CD14-positive monocyte (primary cell): ENCODE data around the gene PPOX. TPM values are rescaled to one million over a fixed set of nuclear protein-coding genes. Genes with fewer than 3 reads are reported as not detected.

Experiments used
- DNase-seq, 3 donors: peaks; one replicate each; pipeline ENCODE4 v3.0.0-alpha.2; 2011 to 2022
- H2AFZ ChIP-seq: 2 replicates; pipeline ENCODE4 v1.6.0; 2012; ENCODE audit warnings: mild to moderate bottlenecking, low read depth, low read length, inconsistent platforms; ENCODE audit not compliant: insufficient read depth, poor library complexity, severe bottlenecking
- H3K27ac ChIP-seq, 2 donors: 1 replicate in 1 of 2; 2 replicates in 1 of 2; pipeline ENCODE4 v1.5.1; 2012 to 2013; ENCODE audit warnings: low read length in 2 of 2, control low read depth in 1 of 2, inconsistent platforms in 1 of 2, low read depth in 1 of 2, mild to moderate bottlenecking in 1 of 2
- H3K27me3 ChIP-seq, 2 donors: one replicate each; pipeline versions ENCODE4 v1.6.0 to v1.6.1; 2011 to 2013; ENCODE audit warnings: low read length in 2 of 2; ENCODE audit not compliant: control insufficient read depth in 2 of 2, insufficient read depth in 2 of 2
- H3K36me3 ChIP-seq, 2 donors: replicated peaks in 1 of 2; 1 replicate in 1 of 2; 2 replicates in 1 of 2; pipeline versions ENCODE4 v1.5.1 to v1.6.1; 2012 to 2013; ENCODE audit warnings: low read length in 2 of 2, control low read depth in 1 of 2, inconsistent platforms in 1 of 2, mild to moderate bottlenecking in 1 of 2; ENCODE audit not compliant: insufficient read depth in 2 of 2, control insufficient read depth in 1 of 2
- H3K4me1 ChIP-seq, 2 donors: 1 replicate in 1 of 2; 2 replicates in 1 of 2; pipeline versions ENCODE4 v1.5.1 to v1.6.1; 2012 to 2013; ENCODE audit warnings: low read length in 2 of 2, control low read depth in 1 of 2, inconsistent platforms in 1 of 2, mild to moderate bottlenecking in 1 of 2, moderate library complexity in 1 of 2; ENCODE audit not compliant: insufficient read depth in 2 of 2, control insufficient read depth in 1 of 2
- H3K4me2 ChIP-seq: replicated peaks from 2 replicates; pipeline ENCODE3; 2012; ENCODE audit warnings: low read length, moderate library complexity, mild to moderate bottlenecking; ENCODE audit not compliant: poor library complexity, severe bottlenecking; ENCODE audit errors: extremely low read depth
- H3K4me3 ChIP-seq, 3 experiments: fragments of 200-600 bp in 1 of 3; sonication (generic) in 1 of 3; replicated peaks in 1 of 3; 1 replicate in 2 of 3; 2 replicates in 1 of 3; pipeline ENCODE4 v1.5.1; 2011 to 2013; ENCODE audit warnings: low read length in 3 of 3, mild to moderate bottlenecking in 3 of 3, control low read depth in 2 of 3, low read depth in 2 of 3, inconsistent platforms in 1 of 3, moderate library complexity in 1 of 3
- H3K79me2 ChIP-seq: 2 replicates; pipeline ENCODE4 v1.6.0; 2012; ENCODE audit warnings: mild to moderate bottlenecking, control low read depth, inconsistent platforms, low read length, moderate library complexity; ENCODE audit not compliant: insufficient read depth
- H3K9ac ChIP-seq: 2 replicates; pipeline ENCODE4 v1.6.0; 2017; ENCODE audit warnings: low read length, mild to moderate bottlenecking; ENCODE audit not compliant: insufficient read depth, poor library complexity, severe bottlenecking
- H3K9me3 ChIP-seq, 2 donors: replicated peaks in 1 of 2; 1 replicate in 1 of 2; 2 replicates in 1 of 2; pipeline versions ENCODE4 v1.5.1 to v1.6.1; 2012 to 2013; ENCODE audit warnings: low read length in 2 of 2, control low read depth in 1 of 2; ENCODE audit not compliant: control insufficient read depth in 1 of 2, insufficient read depth in 1 of 2
- H4K20me1 ChIP-seq: 2 replicates; pipeline ENCODE4 v1.6.0; 2012; ENCODE audit warnings: mild to moderate bottlenecking, low read length, control low read depth, moderate library complexity; ENCODE audit not compliant: insufficient read depth
- H3K27ac Mint-ChIP-seq, 7 donors: one replicate each; pipeline ENCODE4 v1.8.0; 2020; ENCODE audit warnings: mild to moderate bottlenecking in 7 of 7, mixed read lengths in 7 of 7, moderate library complexity in 6 of 7, inconsistent platforms in 2 of 7
- H3K27me3 Mint-ChIP-seq, 3 donors: one replicate each; pipeline ENCODE4 v1.8.0; 2021 to 2022; ENCODE audit warnings: low read depth in 3 of 3, mild to moderate bottlenecking in 3 of 3, mixed read lengths in 3 of 3, moderate library complexity in 3 of 3, inconsistent platforms in 1 of 3
- H3K36me3 Mint-ChIP-seq, 2 donors: one replicate each; pipeline ENCODE4 v1.8.0; 2020; ENCODE audit warnings: mixed read lengths in 2 of 2, inconsistent platforms in 1 of 2, mild to moderate bottlenecking in 1 of 2
- H3K4me1 Mint-ChIP-seq: one replicate; pipeline ENCODE4 v1.8.0; 2020; ENCODE audit warnings: mild to moderate bottlenecking, mixed read lengths
- H3K4me3 Mint-ChIP-seq, 2 donors: one replicate each; pipeline ENCODE4 v1.8.0; 2020; ENCODE audit warnings: mild to moderate bottlenecking in 2 of 2, mixed read lengths in 2 of 2, moderate library complexity in 1 of 2
- H3K9me3 Mint-ChIP-seq, 7 donors: one replicate each; pipeline ENCODE4 v1.8.0; 2020 to 2022; ENCODE audit warnings: mixed read lengths in 7 of 7, mild to moderate bottlenecking in 6 of 7, moderate library complexity in 6 of 7, inconsistent platforms in 2 of 7
- WGBS: methylation state at CpG from one replicate; pipeline ENCODE4 v1.1.5; 2013; ENCODE audit warnings: missing lambda C conversion rate; ENCODE audit not compliant: insufficient coverage; 5-methylcytosine and 5-hydroxymethylcytosine counted together
- intact Hi-C, 2 donors: fragments of 100-400 bp; cut with micrococcal nuclease; formaldehyde crosslinking; loops; one replicate each; pipeline versions ENCODE4 v1.15.0 to v1.15.1; 2023
- polyA plus RNA-seq, 3 donors: library from polyadenylated mRNA; depleted of rRNA in 1 of 3; unstranded in 2 of 3; stranded (reverse) in 1 of 3; fragments of 300-500 nt in 2 of 3; fragments of >200 nt in 1 of 3; fragmentation: Illumina TruSeq in 2 of 3; gene quantifications; 1 replicate in 2 of 3; 2 replicates in 1 of 3; pipeline ENCODE4 v1.2.3, GENCODE V29; 2012 to 2021
- TF ChIP-seq, protein P1 (sequence below): fragments of 200-600 bp; IDR thresholded peaks from one replicate; pipeline ENCODE4 v1.8.0; 2022; ENCODE audit warnings: antibody characterized with exemption, mild to moderate bottlenecking

The PPOX gene
- polyA plus RNA-seq, 3 donors = 10.5 to 42.6 (median 10.8) TPM

DNA sequence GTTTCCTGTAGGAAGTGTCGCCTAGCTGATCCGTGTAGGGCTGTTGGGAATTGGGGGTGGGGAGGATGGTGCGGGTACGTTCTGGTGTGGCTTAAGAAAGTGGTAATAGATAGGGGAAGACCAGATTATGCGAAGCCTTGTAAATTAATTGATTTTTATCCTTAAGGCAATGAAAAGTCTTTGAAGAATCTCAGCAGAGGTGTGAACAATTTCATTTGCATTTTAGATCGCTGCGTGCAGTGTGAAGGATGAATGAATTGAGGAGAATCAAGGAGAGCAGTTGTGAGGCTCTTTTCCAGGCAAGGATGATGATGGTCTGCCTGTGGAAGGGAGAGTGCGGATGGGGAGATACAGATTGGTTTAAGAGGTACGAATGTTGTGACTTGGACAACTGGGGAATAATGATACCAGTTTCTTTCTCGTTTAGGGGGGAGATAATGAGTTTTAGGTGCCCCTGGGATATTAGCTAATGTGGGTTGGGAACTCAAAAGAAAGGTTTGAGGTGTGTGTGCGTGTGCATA lies 32.9 kb upstream of the PPOX start:
- H3K9ac ChIP-seq = peak overlapping the region; percentile 86
- no peaks in the 10 kb centered on the region for H3K27me3 ChIP-seq
- peaks cover 0 to 2% (median 0%) of the 10 kb centered on the region in 3 donors for H3K27me3 Mint-ChIP-seq
- WGBS = 8% methylated on average over 11 of the region's 11 CpGs
- intact Hi-C loops = loop anchor here (2.0 to 5.0 kb wide), 2 partner anchors 14 to 61 kb away; partner anchors contain the start of genes NIT1 (in 1 of the 2) and PFDN2 (in 1 of the 2)
- H2AFZ ChIP-seq = peak overlapping the region; percentile 84
- H3K36me3 ChIP-seq = peaks cover 8 to 26% of the 10 kb centered on the region in 2 donors
- peaks cover 65% of the 10 kb centered on the region for H3K4me1 Mint-ChIP-seq
- TF ChIP-seq, protein P1, sequence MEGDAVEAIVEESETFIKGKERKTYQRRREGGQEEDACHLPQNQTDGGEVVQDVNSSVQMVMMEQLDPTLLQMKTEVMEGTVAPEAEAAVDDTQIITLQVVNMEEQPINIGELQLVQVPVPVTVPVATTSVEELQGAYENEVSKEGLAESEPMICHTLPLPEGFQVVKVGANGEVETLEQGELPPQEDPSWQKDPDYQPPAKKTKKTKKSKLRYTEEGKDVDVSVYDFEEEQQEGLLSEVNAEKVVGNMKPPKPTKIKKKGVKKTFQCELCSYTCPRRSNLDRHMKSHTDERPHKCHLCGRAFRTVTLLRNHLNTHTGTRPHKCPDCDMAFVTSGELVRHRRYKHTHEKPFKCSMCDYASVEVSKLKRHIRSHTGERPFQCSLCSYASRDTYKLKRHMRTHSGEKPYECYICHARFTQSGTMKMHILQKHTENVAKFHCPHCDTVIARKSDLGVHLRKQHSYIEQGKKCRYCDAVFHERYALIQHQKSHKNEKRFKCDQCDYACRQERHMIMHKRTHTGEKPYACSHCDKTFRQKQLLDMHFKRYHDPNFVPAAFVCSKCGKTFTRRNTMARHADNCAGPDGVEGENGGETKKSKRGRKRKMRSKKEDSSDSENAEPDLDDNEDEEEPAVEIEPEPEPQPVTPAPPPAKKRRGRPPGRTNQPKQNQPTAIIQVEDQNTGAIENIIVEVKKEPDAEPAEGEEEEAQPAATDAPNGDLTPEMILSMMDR = no peak
- H3K79me2 ChIP-seq = peaks cover 92% of the 10 kb centered on the region
- peaks cover 54 to 72% of the 10 kb centered on the region in 2 donors for H3K4me1 ChIP-seq
- H3K9me3 Mint-ChIP-seq = no peaks in the 10 kb centered on the region
- DNase-seq = no peak
- no peak overlapping the region for H3K4me3 Mint-ChIP-seq
- peak overlapping the region; percentile 100 for H3K4me2 ChIP-seq
- H3K36me3 Mint-ChIP-seq = peaks cover 22 to 25% of the 10 kb centered on the region in 2 donors
- H4K20me1 ChIP-seq = peaks cover 4% of the 10 kb centered on the region
- H3K27ac ChIP-seq = peak overlapping the region; percentile 94 to 95
- H3K4me3 ChIP-seq = peak overlapping the region; percentile 81 to 98 (median 95)
- H3K27ac Mint-ChIP-seq = no peak overlapping the region
- no peaks in the 10 kb centered on the region for H3K9me3 ChIP-seq

DNA sequence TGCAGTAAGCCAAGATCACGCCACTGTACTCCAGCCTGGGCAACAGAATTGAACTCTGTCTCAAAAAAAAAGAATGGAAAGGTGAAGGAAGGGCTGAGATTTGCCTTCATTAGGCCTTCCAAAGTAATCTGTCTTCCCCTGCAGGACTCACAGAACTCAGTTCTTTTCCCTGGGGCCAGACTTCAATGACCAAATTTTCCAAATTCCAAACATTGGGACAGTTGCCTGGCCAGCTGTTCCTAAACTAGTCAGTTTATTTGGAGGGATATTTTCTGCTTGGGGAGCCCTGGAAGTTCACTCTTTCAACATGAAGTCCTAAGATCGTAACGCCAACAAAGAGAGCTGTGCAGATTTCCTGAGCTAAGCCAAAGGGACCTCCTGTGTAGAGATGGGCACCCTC lies 28.3 kb upstream of the PPOX start:
- H3K4me3 ChIP-seq = peak overlapping the region in 1 of 3 experiments; percentile 24
- no CpG with 5 or more reads among the region's 3 CpGs for WGBS
- TF ChIP-seq, protein P1 = no peak
- no peaks in the 10 kb centered on the region for H3K27me3 ChIP-seq
- DNase-seq = no peak
- intact Hi-C loops = loop anchor here in 1 of 2 donors (2.0 to 5.0 kb wide), 3 partner anchors 41 to 91 kb away; partner anchors contain the start of genes ARHGAP30 and USF1
- H3K9ac ChIP-seq = peak overlapping the region; percentile 36
- peak overlapping the region in 1 of 2 donors; percentile 88 for H3K27ac ChIP-seq
- no peaks in the 10 kb centered on the region for H3K36me3 ChIP-seq
- Mint-ChIP-seq H3K4me3 (no peak overlapping the region), H3K36me3 (peaks cover 2 to 3% of the 10 kb centered on the region in 2 donors), H3K27me3 (no peaks in the 10 kb centered on the region), H3K27ac (peak overlapping the region; percentile 13 to 97 (median 92)), H3K4me1 (peaks cover 48% of the 10 kb centered on the region), H3K9me3 (no peaks in the 10 kb centered on the region)
- no peaks in the 10 kb centered on the region for H4K20me1 ChIP-seq
- H2AFZ ChIP-seq = peak overlapping the region; percentile 84
- H3K4me2 ChIP-seq = peak overlapping the region; percentile 33
- peaks cover 49% of the 10 kb centered on the region for H3K79me2 ChIP-seq
- H3K9me3 ChIP-seq = no peaks in the 10 kb centered on the region
- peaks cover 47 to 53% of the 10 kb centered on the region in 2 donors for H3K4me1 ChIP-seq
